NCI-H2107 treated with DMSO at 0.1 percent for 48 hours (cell line): ENCODE results near the gene EZH1.

ENCODE experiments used
- DNase-seq: peaks from one replicate; lab custom pipeline; 2025; ENCODE audit not compliant: unreplicated experiment; lab: John Stamatoyannopoulos, UW

EZH1 gene

DNA sequence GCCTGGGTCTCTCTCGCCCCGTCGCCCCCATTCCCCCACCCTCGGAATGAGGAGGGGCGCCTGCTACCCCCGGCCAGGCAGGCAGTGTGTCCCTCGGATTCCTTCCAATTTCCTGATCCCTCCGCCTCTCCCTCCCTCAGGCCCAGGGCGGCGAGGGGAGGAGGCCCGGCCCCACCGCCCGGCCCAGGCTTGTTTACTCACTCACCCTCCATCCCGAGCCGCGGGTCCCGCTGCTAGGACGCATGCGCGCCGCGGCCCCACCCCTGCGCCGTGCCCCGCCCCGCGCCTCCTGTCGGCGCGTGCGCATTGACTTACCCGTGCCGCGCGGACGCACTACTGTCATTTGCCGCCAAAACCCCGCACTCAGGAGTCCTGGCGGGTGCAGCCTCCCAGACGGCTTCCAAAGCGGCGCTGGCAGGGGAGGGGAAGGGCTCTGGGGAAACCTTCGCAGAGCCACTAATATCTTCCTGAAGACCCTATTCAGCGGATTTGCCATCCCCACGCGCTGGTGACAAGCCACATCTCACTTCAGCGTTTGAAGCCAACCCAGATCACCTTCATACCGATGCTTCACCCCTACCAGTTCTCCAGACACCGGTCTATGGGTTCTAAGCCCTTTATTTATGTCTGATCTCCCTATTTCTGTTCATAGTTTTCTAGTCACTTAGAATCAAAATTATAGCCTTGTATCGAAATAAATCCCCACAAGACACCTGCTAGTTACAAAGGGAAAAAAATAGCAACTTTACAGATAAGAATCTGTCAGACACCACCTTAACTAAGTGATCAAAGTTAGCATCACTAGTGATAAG, at the start of gene EZH1:
Gene EZH1 (minus strand): TSS at position 235 of the 812 bp plus-strand sequence. CDS start 16,099 bp downstream, outside the sequence.
- DNase-seq = peak; percentile 65

DNA sequence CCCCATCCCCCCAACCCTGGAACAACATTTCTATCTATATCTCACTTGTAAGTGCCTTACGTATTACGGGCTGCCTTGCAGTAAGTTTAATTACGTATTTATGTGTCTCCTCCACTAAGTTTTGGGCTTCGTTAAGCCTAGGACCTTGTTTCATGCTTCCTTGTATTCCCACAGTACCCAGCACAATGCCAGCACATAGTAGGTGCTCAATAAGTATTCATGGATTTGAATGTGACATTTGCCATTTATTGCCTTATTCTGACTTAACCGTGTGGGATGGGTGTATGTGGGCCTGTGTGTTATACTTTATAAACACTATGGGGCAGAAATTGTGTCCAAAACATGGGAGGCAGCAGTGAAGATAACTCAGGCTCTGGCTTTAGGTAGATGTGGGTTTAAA, 47.7 kb upstream of the EZH1 start:
- no peak for DNase-seq

DNA sequence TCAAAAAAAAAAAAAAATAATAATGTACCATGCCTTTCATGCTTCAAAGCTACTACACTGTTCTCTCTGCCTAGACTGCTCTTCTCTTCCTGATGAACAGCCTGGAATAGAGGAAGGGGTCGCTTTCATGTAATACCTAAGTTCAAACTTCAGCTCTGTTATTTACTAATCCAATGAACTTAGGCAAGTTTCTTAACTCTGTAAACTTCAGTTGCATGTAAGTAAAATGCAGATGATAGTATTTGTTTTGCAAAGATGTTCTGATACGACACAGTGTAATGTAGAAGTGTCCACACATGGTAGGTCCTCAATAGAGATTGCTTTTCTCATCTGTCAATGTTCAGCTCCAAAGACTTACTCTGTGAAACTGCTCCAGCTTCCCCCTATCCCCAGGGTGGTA, 47.1 kb upstream of the EZH1 start:
- no peak for DNase-seq

DNA sequence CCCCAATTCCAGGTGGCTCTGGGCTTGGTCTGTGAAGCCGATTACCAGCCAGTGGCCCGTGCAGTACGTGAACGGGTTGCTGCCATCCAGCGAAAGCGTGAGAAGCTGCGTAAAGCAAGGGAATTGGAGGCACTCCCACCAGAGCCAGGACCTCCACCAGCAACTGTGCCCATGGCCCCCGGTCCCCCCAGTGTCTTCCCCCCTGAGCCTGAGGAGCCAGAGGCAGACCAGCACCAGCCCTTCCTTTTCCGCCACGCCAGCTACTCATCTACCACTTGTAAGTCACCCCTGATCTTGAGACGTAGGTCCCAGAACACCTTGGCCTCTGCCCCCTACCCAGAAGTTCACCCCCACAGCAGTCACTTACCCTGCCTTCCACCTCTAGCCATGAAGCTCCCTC, 42.4 kb upstream of the EZH1 start:
- no peak for DNase-seq

DNA sequence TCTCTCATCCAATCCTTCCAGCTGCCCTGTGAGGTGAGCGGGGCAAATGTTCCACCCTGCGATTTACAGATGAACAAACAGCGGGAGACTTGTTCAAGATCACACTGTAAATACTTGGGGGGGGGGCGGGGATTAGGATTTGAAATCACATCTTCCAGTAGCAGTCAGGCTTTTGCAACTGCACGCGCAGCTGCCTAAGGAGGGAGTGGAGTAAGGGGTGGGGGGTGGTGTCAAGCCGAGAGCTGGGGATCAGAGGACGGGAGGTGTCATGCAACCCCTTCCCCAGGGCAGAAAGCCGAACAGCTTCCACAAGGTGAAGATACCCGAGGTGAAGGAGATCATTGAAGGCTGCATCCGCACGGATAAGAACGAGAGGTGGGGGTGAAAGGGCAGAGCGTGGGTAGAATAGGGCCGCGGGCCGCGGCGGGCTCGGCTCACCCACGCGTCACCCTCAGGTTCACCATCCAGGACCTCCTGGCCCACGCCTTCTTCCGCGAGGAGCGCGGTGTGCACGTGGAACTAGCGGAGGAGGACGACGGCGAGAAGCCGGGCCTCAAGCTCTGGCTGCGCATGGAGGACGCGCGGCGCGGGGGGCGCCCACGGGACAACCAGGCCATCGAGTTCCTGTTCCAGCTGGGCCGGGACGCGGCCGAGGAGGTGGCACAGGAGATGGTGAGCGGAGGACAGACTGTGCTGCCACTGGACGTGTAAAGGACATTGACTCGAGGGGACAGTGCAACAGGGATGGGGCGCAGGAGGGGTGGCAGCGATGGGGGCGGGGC, 40.2 kb upstream of the EZH1 start:
- DNase-seq = no peak

DNA sequence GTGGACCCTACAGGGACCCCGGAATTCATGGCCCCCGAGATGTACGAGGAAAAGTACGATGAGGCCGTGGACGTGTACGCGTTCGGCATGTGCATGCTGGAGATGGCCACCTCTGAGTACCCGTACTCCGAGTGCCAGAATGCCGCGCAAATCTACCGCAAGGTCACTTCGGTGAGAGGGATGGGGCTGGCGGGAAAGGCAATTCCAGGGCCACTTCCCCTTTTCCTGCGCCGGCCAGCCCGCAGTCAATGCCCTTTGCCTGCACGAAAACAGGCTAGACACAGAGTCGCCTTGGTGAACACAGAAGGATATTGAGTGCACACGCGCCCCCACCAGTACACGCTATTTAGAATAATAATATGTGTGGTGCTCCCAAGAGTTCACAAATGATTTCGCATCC, 39.6 kb upstream of the EZH1 start:
- no peak for DNase-seq

DNA sequence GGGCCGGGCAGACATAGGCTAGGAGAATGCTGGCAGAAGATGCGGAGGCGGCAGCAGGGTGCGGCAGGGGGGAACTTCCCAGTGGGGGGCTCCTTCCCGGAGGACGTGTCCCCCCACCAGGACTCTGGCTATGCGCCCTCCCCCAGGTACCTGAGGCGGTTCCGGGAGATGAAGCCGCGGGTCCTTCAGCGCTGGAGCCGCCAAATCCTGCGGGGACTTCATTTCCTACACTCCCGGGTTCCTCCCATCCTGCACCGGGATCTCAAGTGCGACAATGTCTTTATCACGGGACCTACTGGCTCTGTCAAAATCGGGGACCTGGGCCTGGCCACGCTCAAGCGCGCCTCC, 38.9 kb upstream of the EZH1 start:
- no peak for DNase-seq

DNA sequence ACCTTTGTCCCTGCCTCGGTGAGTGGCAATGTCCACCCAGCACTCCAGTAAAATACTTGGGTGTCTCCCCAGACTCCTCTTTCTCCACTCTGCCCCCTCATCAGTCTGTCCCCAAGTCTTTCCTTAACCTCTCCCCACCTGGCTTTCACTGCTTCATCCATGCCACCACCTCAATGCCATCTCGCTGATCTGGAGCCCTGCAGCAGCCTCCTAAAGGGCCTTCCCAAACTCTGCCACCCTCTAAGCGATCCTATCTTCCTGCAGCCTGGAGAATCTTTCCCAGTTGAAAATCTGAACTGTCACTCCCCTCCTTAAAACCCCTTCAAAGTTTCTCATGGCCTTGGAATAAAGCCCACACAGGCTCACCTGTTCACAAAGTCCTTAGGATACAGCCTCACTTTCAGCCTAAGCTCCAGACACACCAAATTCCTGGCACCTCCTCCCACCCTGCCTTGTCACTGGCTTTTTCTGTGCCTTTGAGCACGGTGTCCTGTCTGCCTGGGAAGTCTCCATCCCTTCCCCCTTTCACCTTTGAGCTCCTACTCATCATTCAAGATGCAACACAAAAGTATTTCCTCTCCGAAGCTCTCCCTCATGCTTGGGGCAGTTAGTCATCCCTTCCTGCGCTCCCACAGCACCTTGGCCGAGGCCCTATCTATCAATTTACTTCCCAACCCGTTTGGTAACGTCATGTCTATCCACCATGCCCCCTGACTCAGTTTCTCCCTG, 38.4 kb upstream of the EZH1 start:
- DNase-seq = no peak

DNA sequence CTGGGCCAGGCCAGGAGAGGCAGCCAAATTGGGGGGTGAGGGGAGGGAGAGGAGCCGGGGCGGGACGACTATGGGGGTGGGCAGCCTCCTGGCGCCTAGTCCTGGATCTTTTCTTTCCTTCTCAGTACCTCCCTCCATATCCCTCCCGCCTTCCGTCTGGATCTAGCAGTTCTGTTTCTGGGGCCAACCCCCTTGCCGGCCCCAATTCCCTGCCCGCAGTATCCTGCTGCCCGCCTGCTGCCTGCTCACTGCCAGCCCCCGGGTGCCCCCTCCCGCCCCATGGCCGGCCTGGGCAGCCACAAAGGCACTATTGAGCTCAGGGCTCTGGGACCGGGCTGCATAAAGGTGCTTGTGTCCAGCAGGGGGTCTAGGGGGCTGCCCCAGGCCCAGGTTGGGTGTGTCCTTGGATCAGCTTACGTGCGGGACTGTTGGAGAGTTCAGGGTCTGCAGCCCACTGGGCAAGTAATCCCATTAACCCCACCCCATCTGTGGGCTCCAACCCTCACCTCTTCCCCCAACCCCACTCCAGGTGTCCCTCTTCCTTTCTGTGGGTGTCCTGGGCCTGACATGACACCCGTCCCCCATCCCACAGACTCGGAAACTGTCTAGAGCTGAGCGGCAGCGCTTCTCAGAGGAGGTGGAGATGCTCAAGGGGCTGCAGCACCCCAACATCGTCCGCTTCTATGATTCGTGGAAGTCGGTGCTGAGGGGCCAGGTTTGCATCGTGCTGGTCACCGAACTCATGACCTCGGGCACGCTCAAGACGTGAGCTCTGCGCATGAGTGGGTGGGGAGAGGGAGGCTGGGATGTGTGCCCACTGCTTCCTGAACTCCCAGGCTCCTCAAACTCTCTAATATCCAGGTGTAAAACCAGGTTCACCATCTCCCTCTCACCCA, 37.6 kb upstream of the EZH1 start:
- no peak for DNase-seq

DNA sequence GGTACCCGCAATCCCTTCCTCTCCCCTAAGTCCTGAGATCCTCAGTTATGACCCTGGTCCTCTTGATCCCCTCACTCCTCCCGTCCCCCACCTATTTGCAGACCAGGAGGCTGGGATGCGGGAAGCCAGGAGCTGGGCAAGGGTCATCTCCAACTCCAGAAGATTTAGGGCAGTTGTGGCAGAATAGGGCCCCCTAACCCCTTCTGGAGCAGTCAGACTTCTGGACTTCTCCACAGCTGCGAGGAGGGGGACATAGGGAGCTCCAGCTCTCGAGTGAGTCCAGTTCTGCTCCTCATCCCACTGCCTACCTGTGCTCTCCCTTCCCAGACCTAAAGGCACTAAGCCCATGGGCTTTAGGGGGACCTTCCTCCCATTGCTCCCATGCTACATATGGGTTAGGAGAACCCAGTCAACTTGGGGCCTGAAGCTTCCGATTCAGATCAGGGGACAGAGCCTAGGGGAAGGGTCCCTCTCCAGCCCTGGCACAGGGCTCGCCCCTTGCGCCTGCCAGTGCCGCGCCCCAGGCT, 36.9 kb upstream of the EZH1 start:
- DNase-seq = no peak

DNA sequence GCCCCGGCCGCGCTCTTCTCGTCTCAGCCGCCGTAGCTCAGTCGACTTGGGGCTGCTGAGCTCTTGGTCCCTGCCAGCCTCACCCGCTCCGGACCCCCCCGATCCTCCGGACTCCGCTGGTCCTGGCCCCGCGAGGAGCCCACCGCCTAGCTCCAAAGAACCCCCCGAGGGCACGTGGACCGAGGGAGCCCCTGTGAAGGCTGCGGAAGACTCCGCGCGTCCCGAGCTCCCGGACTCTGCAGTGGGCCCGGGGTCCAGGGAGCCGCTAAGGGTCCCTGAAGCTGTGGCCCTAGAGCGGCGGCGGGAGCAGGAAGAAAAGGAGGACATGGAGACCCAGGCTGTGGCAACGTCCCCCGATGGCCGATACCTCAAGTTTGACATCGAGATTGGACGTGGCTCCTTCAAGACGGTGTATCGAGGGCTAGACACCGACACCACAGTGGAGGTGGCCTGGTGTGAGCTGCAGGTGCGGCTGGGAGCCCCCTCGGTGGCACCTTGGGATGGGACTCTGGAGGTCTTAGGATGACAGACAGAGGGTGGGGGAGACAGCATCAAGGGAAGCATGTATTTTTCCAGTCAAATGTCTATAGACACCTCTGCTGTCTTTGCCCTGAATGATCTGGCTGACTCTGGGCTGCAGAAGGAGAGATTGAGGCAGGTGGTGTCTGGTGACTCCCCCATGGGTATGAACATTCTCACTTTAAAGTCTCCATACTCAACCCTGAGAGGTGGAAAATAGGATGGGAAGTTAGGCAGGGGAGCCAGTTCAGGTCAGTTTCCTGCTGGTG, 36.2 kb upstream of the EZH1 start:
- no peak for DNase-seq

DNA sequence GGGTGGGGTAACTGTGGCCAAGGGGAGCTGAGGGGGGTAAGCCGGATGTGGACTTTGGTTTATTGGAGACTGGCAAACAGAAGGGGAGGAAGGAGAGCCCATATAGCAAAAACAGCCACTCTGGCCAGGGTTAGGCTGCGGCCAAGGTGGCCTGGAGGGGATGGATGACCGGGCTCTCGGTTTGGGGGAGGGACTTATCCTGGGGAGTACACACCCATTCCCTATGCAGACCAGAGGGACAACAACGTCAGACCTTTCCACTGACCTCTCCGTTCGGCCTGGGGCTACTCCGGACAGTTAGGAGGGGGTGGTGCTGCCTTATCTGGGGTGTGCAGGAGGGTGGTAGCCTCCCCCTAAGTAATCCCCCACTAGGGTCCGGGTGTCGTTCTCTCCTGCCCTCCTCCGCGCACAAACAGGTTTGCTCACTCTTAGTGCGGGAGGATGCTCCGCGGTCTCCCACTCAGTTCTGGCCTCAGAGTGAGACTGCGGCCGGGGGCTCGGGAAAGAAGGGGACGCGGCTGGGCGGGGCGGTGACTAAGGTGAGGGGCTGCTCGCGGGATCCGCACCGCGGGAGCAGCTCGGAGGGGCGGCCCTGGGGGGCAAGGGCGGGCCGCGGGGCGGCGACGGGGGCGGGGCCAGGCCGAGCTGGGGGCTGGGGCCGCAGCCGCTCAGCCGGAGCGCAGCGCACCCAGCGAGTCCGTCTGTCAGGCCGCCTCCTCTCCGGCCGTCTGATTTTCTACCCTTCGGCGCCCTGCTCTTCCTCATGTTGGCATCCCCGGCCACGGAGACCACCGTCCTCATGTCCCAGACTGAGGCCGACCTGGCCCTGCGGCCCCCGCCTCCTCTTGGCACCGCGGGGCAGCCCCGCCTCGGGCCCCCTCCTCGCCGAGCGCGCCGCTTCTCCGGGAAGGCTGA, 35.4 kb upstream of the EZH1 start, which contains the start of gene WNK4:
Gene WNK4 (plus strand): TSS at position 675 of the 915 bp plus-strand sequence. CDS start 89 bp downstream, at position 764.
- DNase-seq = no peak

DNA sequence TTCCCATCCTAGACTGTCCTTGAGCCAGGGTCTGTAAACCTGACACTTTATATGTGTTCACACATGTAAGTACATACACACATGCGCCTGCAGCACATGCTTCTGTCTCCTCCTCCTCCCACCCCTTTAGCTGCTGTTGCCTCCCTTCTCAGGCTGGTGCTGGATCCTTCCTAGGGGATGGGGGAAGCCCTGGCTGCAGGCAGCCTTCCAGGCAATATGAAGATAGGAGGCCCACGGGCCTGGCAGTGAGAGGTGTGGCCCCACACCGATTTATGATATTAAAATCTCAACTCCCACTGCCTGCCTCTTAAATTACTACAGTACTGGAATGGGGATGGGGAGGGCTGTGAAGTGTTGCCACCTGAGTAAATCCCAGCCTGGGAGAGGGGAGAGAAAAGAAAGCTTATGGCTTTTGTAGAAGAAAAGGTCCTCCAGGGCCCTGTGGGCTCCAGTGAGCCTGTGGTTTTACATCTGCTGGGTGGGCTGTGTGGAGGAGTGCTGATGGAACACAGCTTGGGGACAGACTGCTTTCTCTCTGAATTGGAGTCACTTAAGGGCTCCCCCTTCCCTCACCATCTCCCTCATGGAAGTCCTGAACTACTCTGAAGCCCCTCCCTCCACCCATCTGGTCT, 34.6 kb upstream of the EZH1 start:
- DNase-seq = no peak

DNA sequence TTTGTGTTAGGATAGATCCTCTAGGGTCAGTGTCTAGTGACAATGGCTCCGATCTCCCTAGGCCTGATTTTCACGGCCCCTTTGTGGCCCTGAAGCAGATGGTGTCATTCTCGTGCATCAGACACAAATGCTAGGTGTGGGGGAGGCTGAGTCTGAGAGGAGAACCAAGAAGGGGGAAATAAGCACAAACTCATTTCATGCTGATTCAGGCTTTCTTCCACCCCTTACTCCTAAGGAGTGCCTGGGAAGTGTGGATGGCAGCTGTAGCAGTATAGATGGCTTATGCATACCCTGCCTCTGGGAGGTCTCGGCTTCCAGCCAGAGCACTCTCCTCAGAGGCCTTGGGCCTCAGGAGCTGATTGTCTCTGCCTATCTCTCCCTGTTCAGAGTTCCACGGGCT, 33.7 kb upstream of the EZH1 start:
- no peak for DNase-seq

DNA sequence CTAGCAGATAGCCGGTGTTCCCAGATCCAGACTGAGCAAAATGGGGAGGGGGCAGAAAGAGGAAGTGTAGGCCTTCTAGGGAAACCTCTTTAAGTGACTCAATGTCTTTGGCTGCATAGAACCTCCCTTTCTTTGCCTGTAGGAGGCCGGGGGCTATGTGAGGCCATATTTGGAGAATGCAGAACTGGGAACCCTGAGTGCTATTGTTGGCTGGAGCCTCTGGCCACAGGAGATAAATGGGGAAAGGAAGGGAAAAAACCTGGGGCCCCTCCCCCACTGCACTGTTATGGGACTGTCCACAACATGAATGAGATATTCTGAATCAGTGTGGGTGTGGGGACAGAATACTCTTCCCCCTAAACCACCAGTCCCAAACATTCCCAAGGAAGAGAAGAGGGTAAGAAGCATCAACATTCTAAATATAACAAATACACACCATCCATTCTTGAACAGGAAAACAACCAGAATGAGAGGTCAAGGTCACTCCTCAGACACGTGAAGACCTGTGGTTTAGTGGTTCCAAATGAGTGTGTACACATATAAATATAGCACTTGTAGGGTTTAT, 30.8 kb upstream of the EZH1 start:
- DNase-seq = no peak

DNA sequence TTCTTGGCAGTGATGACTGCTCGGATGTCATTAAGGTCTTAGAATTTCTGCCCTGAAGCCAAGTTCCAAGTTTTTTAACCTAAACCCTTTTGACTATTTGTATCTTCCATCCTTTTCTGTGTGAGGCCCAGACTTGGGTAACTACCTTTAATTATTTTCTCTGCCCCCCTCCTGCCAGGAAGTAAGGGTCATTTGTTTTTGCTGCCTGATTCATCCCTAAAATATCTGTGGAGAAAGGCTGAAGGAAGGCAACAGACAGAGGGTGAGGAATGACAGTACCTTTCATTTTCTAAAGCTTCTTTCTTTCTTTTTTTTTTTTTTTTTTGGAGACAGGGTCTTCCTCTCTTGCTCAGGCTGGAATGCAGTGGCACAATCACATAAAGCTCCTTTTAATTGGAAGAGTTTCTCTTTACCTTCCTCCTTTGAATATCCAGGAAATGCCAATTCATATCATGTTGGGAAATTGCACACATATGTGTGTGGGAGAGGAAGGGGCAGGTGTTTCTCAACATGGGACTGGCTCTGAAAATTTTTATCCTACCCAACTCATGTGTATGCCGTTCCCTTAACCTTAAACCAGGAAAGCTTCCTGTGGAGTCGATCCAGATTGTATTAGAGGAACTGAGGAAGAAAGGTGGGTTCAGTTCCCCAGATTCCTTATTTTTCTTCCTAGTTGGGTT, 29.4 kb upstream of the EZH1 start:
- no peak for DNase-seq
